Activated CD4-positive, alpha-beta T cell treated with anti-CD3 and anti-CD28 coated beads, Interleukin-10, Interleukin-2, amounts not matched to agents 100 ng/mL and 50 ng/mL, durations not matched to agents 16 hours and 8 hours (primary cell): Measurements from ENCODE around the gene HLA-DPA1.

Source experiments
- DNase-seq: peaks from one replicate; pipeline ENCODE4 v3.0.0-alpha.2; 2020

Gene HLA-DPA1

DNA sequence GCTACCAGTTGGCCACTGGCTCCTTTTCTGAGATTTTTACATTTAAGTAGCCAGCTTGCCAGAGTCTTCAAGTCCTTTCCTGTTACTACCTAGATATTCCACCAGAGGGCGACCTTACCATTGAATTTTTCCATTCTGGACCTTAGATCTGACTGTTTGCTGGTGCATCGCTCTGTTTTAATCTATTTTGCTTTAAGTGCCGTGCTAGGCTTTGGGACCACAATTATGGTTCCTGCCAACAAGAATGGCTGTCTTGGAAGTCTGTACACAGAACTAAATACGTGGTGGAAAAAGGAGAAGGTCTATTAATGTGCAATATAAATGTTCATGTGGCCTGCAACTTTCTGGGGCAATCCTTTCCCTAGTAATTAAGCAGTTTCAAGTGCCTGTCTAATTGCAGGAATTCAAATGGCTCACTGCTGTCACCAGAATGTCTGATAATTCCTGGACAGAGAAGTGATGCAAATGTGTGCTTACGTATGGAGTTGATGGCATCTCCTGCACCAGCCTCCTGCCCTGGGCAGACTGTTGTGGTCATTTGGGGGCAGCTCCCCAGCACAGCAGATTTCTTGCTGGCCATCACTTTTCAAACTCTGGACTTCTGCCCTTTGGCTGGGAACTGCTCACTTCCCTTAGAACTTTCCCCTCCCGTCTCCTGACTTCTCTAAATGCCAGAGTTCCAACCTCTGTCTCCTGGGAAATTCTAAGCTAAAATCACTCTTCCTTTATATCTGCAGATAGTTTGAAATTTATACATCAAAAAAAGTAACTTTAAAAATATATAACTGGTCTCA lies 58.4 kb downstream of the HLA-DPA1 start:
- peak; percentile 84 for DNase-seq
